T-helper 2 cell treated with Interferon-gamma antibody and Interleukin-4, amounts not matched to agents 5 μg/mL and 100 μg/mL, for 36 hours (primary cell): Measurements from ENCODE around the gene PDE2A.
"Not testable (repeated sequence)": the region's sequence is repeated elsewhere in the genome, so short reads cannot be mapped to it uniquely, and the experiment has no call there.

ENCODE experiments used
- DNase-seq: peaks from one replicate; pipeline ENCODE4 v3.0.0; 2021; ENCODE audit warnings: low spot score
- H3K27ac Mint-ChIP-seq: one replicate; pipeline ENCODE4 v1.8.0; 2021; ENCODE audit warnings: mild to moderate bottlenecking, mixed read lengths
- H3K27me3 Mint-ChIP-seq: one replicate; pipeline ENCODE4 v1.8.0; 2021; ENCODE audit warnings: low read depth, mixed read lengths
- H3K36me3 Mint-ChIP-seq: one replicate; pipeline ENCODE4 v1.8.0; 2021; ENCODE audit warnings: low read depth, mixed read lengths
- H3K4me1 Mint-ChIP-seq: one replicate; pipeline ENCODE4 v1.8.0; 2021; ENCODE audit warnings: low read depth, mixed read lengths
- H3K4me3 Mint-ChIP-seq: one replicate; pipeline ENCODE4 v1.8.0; 2022; ENCODE audit warnings: mild to moderate bottlenecking, moderate library complexity, mixed read lengths
- H3K9me3 Mint-ChIP-seq: one replicate; pipeline ENCODE4 v1.8.0; 2021; ENCODE audit warnings: mixed read lengths

PDE2A gene

GRCh38 chr11:72579816-72580641 lies 94.2 kb downstream of the PDE2A start:
- H3K27ac Mint-ChIP-seq: no peak overlapping the region
- H3K4me1 Mint-ChIP-seq: peaks cover 5% of the 10 kb centered on the region
- H3K9me3 Mint-ChIP-seq: no peaks in the 10 kb centered on the region
- DNase-seq: no peak
- H3K4me3 Mint-ChIP-seq: no peak overlapping the region
- peaks cover 13% of the 10 kb centered on the region for H3K27me3 Mint-ChIP-seq
- H3K36me3 Mint-ChIP-seq: no peaks in the 10 kb centered on the region

GRCh38 chr11:72578991-72579815 lies 95.0 kb downstream of the PDE2A start:
- Mint-ChIP-seq H3K9me3 (no peaks in the 10 kb centered on the region), H3K4me3 (no peak overlapping the region), H3K27me3 (peaks cover 14% of the 10 kb centered on the region), H3K27ac (no peak overlapping the region), H3K4me1 (no peaks in the 10 kb centered on the region), H3K36me3 (no peaks in the 10 kb centered on the region)
- DNase-seq: no peak

- Mint-ChIP-seq H3K27me3 (peaks cover 12% of the 10 kb centered on the region), H3K4me1 (no peaks in the 10 kb centered on the region), H3K9me3 (no peaks in the 10 kb centered on the region), H3K4me3 (no peak overlapping the region), H3K27ac (no peak overlapping the region), H3K36me3 (no peaks in the 10 kb centered on the region)
- DNase-seq: no peak
These were observed 95.7 kb downstream of the PDE2A start for GRCh38 chr11:72578566-72578965.

- no peak for DNase-seq
- H3K4me3 Mint-ChIP-seq: no peak overlapping the region
- H3K9me3 Mint-ChIP-seq: no peaks in the 10 kb centered on the region
- no peaks in the 10 kb centered on the region for H3K36me3 Mint-ChIP-seq
- H3K27ac Mint-ChIP-seq: no peak overlapping the region
- H3K4me1 Mint-ChIP-seq: peaks cover 2% of the 10 kb centered on the region
- peaks cover 12% of the 10 kb centered on the region for H3K27me3 Mint-ChIP-seq
These were observed 96.2 kb downstream of the PDE2A start for GRCh38 chr11:72578051-72578450.

- DNase-seq: no peak
- Mint-ChIP-seq H3K9me3 (no peaks in the 10 kb centered on the region), H3K4me1 (peaks cover 2% of the 10 kb centered on the region), H3K27me3 (peaks cover 16% of the 10 kb centered on the region), H3K4me3 (no peak overlapping the region), H3K27ac (no peak overlapping the region), H3K36me3 (no peaks in the 10 kb centered on the region)
These were observed 96.9 kb downstream of the PDE2A start for GRCh38 chr11:72577271-72577721.

GRCh38 chr11:72576661-72577060 lies 97.6 kb downstream of the PDE2A start:
- H3K27me3 Mint-ChIP-seq: peaks cover 16% of the 10 kb centered on the region
- H3K4me3 Mint-ChIP-seq: no peak overlapping the region
- H3K4me1 Mint-ChIP-seq: peaks cover 2% of the 10 kb centered on the region
- no peak overlapping the region for H3K27ac Mint-ChIP-seq
- H3K9me3 Mint-ChIP-seq: no peaks in the 10 kb centered on the region
- no peak for DNase-seq
- H3K36me3 Mint-ChIP-seq: no peaks in the 10 kb centered on the region

GRCh38 chr11:72576243-72576595 lies 98.0 kb downstream of the PDE2A start:
- DNase-seq: no peak
- Mint-ChIP-seq H3K27me3 (peaks cover 17% of the 10 kb centered on the region), H3K4me3 (no peak overlapping the region), H3K36me3 (no peaks in the 10 kb centered on the region), H3K27ac (no peak overlapping the region), H3K4me1 (peaks cover 2% of the 10 kb centered on the region), H3K9me3 (no peaks in the 10 kb centered on the region)

- H3K4me3 Mint-ChIP-seq: no peak overlapping the region
- H3K36me3 Mint-ChIP-seq: no peaks in the 10 kb centered on the region
- no peak overlapping the region for H3K27ac Mint-ChIP-seq
- no peaks in the 10 kb centered on the region for H3K9me3 Mint-ChIP-seq
- H3K4me1 Mint-ChIP-seq: peaks cover 2% of the 10 kb centered on the region
- H3K27me3 Mint-ChIP-seq: peaks cover 21% of the 10 kb centered on the region
- DNase-seq: no peak
These were observed 98.5 kb downstream of the PDE2A start for GRCh38 chr11:72575533-72576242.

- H3K9me3 Mint-ChIP-seq: no peaks in the 10 kb centered on the region
- H3K4me1 Mint-ChIP-seq: peaks cover 9% of the 10 kb centered on the region
- no peak for DNase-seq
- no peak overlapping the region for H3K4me3 Mint-ChIP-seq
- no peaks in the 10 kb centered on the region for H3K36me3 Mint-ChIP-seq
- H3K27ac Mint-ChIP-seq: no peak overlapping the region
- peaks cover 21% of the 10 kb centered on the region for H3K27me3 Mint-ChIP-seq
These were observed 99.4 kb downstream of the PDE2A start for GRCh38 chr11:72574548-72575460.

GRCh38 chr11:72573855-72574445 lies 100.3 kb downstream of the PDE2A start:
- Mint-ChIP-seq H3K4me3 (no peak overlapping the region), H3K9me3 (no peaks in the 10 kb centered on the region), H3K27me3 (peaks cover 21% of the 10 kb centered on the region), H3K27ac (no peak overlapping the region), H3K36me3 (no peaks in the 10 kb centered on the region), H3K4me1 (peaks cover 9% of the 10 kb centered on the region)
- no peak for DNase-seq

- Mint-ChIP-seq H3K27ac (no peak overlapping the region), H3K4me1 (peaks cover 9% of the 10 kb centered on the region), H3K9me3 (no peaks in the 10 kb centered on the region), H3K36me3 (no peaks in the 10 kb centered on the region), H3K27me3 (peaks cover 21% of the 10 kb centered on the region), H3K4me3 (no peak overlapping the region)
- DNase-seq: no peak
These were observed 101.0 kb downstream of the PDE2A start for GRCh38 chr11:72573072-72573854.

- not testable (repeated sequence) for H3K4me1 Mint-ChIP-seq, H3K4me3 Mint-ChIP-seq, H3K36me3 Mint-ChIP-seq, H3K27ac Mint-ChIP-seq, DNase-seq, H3K9me3 Mint-ChIP-seq
- peaks cover 21% of the 10 kb centered on the region for H3K27me3 Mint-ChIP-seq
These were observed 101.7 kb downstream of the PDE2A start for GRCh38 chr11:72572540-72572939.
